Activated CD4-positive, alpha-beta memory T cell treated with anti-CD3 and anti-CD28 coated beads for 36 hours (primary cell): ENCODE measurements around the gene MICU2. TPM values are rescaled to one million over a fixed set of nuclear protein-coding genes. Genes with fewer than 3 reads are reported as not detected.
A peak's percentile ranks its signal among the peaks of the same experiment; 100 is the strongest.

ENCODE experiments used
- CTCF ChIA-PET: fragments of 350-600 bp; sonication (Branson Sonifier 250); formaldehyde crosslinking; loops from one replicate; lab custom pipeline; 2021; ENCODE audit warnings: antibody characterized with exemption, inconsistent platforms; lab: Charles Lee
- POLR2A ChIA-PET: fragments of 350-600 bp; sonication (Branson Sonifier 250); formaldehyde crosslinking; loops from one replicate; lab custom pipeline; 2021; ENCODE audit warnings: antibody characterized with exemption; lab: Charles Lee
- DNase-seq: peaks from one replicate; pipeline ENCODE4 v3.0.0-alpha.2; 2020
- H3K27ac Mint-ChIP-seq: one replicate; pipeline ENCODE4 v1.8.0; 2021; ENCODE audit warnings: mixed read lengths
- H3K27me3 Mint-ChIP-seq: one replicate; pipeline ENCODE4 v1.8.0; 2021; ENCODE audit warnings: mixed read lengths
- H3K36me3 Mint-ChIP-seq: one replicate; pipeline ENCODE4 v1.8.0; 2021; ENCODE audit warnings: mixed read lengths
- H3K4me1 Mint-ChIP-seq: one replicate; pipeline ENCODE4 v1.8.0; 2021; ENCODE audit warnings: low read depth, mixed read lengths
- H3K4me3 Mint-ChIP-seq: one replicate; pipeline ENCODE4 v1.8.0; 2021; ENCODE audit warnings: mild to moderate bottlenecking, mixed read lengths
- H3K9me3 Mint-ChIP-seq: one replicate; pipeline ENCODE4 v1.8.0; 2021; ENCODE audit warnings: mixed read lengths
- intact Hi-C: fragments of 100-400 bp; cut with micrococcal nuclease; formaldehyde crosslinking; loops from one replicate; pipeline ENCODE4 v1.15.1; 2023
- total RNA-seq, 2 experiments: library from RNA; stranded (reverse); gene quantifications; one replicate each; pipeline ENCODE4 v1.2.3, GENCODE V29; 2021

The MICU2 gene
- 10 to 100 TPM; 32.6 to 33.3 TPM for total RNA-seq

- peaks cover 26% of the 10 kb centered on the region for H3K4me1 Mint-ChIP-seq
Observed at GRCh38 chr13:21603531-21604448, at the start of gene MICU2. Gene MICU2, minus strand, starts transcription at chr13:21604170. Its CDS starts 22 bp downstream, at chr13:21604148.

GRCh38 chr13:21641629-21642028 is 37.7 kb upstream of the MICU2 start:
- H3K27me3 Mint-ChIP-seq = peaks cover 3% of the 10 kb centered on the region
- no peaks in the 10 kb centered on the region for H3K36me3 Mint-ChIP-seq
- no peak overlapping the region for H3K4me3 Mint-ChIP-seq
- ChIA-PET CTCF (interaction anchor here (0.5 to 1.0 kb wide), 4 partner anchors 27 to 1157 kb away, joined by 3 to 4 read pairs (median 3); no protein-coding TSS in a partner anchor), POLR2A (no interaction called here)
- no peak overlapping the region for H3K27ac Mint-ChIP-seq
- intact Hi-C loops = no loop called here
- peaks cover 2% of the 10 kb centered on the region for H3K4me1 Mint-ChIP-seq
- DNase-seq = no peak
- no peaks in the 10 kb centered on the region for H3K9me3 Mint-ChIP-seq

More at GRCh38 chr13:21603531-21604448, at the start of gene MICU2:
- Mint-ChIP-seq H3K9me3 (no peaks in the 10 kb centered on the region), H3K27me3 (peaks cover 5% of the 10 kb centered on the region), H3K4me3 (peak within 1 kb of the TSS; percentile 81), H3K27ac (peak within 1 kb of the TSS; percentile 89), H3K36me3 (peaks cover 4% of the 10 kb centered on the region)
- POLR2A ChIA-PET = interaction anchor here (0.8 to 2.5 kb wide), 6 partner anchors 9 to 428 kb away, joined by 3 to 12 read pairs (median 3); partner anchors contain the start of genes FGF9, MRPL57, SKA3 and ZDHHC20
- peak; percentile 97 for DNase-seq
- CTCF ChIA-PET = interaction anchor here (0.6 to 1.3 kb wide), 5 partner anchors 46 to 1416 kb away, joined by 3 to 5 read pairs (median 3); no protein-coding TSS in a partner anchor
- intact Hi-C loops = loop anchor here (1.0 to 10.0 kb wide), 7 partner anchors 23 to 1971 kb away; partner anchors contain the start of genes TNFRSF19 and ZMYM2

GRCh38 chr13:21639561-21639960 is 35.6 kb upstream of the MICU2 start:
- no peak overlapping the region for H3K4me3 Mint-ChIP-seq
- POLR2A ChIA-PET = no interaction called here
- H3K36me3 Mint-ChIP-seq = no peaks in the 10 kb centered on the region
- H3K27ac Mint-ChIP-seq = no peak overlapping the region
- H3K9me3 Mint-ChIP-seq = no peaks in the 10 kb centered on the region
- peaks cover 2% of the 10 kb centered on the region for H3K4me1 Mint-ChIP-seq
- CTCF ChIA-PET = interaction anchor here (0.7 to 2.4 kb wide), 7 partner anchors 12 to 639 kb away, joined by 3 to 9 read pairs (median 4); no protein-coding TSS in a partner anchor
- peaks cover 3% of the 10 kb centered on the region for H3K27me3 Mint-ChIP-seq
- no peak for DNase-seq
- intact Hi-C loops = loop anchor here (2.0 kb wide), 1 partner anchor 31 kb away; the partner anchor contains the start of gene FGF9

GRCh38 chr13:21638319-21639282 is 34.6 kb upstream of the MICU2 start:
- ChIA-PET CTCF (interaction anchor here (0.5 to 2.4 kb wide), 45 partner anchors 9 to 1381 kb away, joined by 3 to 23 read pairs (median 4); partner anchors contain the start of gene FGF9), POLR2A (no interaction called here)
- Mint-ChIP-seq H3K9me3 (no peaks in the 10 kb centered on the region), H3K27ac (no peak overlapping the region), H3K4me1 (peaks cover 2% of the 10 kb centered on the region), H3K27me3 (peaks cover 3% of the 10 kb centered on the region), H3K4me3 (no peak overlapping the region), H3K36me3 (no peaks in the 10 kb centered on the region)
- DNase-seq = peak; percentile 15
- intact Hi-C loops = loop anchor here (1.0 to 2.0 kb wide), 2 partner anchors 32 to 640 kb away; partner anchors contain the start of gene FGF9

- H3K4me1 Mint-ChIP-seq = peaks cover 2% of the 10 kb centered on the region
- peak; percentile 36 for DNase-seq
- H3K4me3 Mint-ChIP-seq = no peak overlapping the region
- ChIA-PET POLR2A (no interaction called here), CTCF (interaction anchor here (0.6 to 2.4 kb wide), 22 partner anchors 12 to 1383 kb away, joined by 3 to 23 read pairs (median 4); partner anchors contain the start of gene FGF9)
- no peaks in the 10 kb centered on the region for H3K9me3 Mint-ChIP-seq
- H3K27ac Mint-ChIP-seq = no peak overlapping the region
- intact Hi-C loops = no loop called here
- H3K27me3 Mint-ChIP-seq = peaks cover 3% of the 10 kb centered on the region
- H3K36me3 Mint-ChIP-seq = no peaks in the 10 kb centered on the region
Observed at GRCh38 chr13:21637296-21637695, 33.3 kb upstream of the MICU2 start.

- POLR2A ChIA-PET = no interaction called here
- no peak overlapping the region for H3K4me3 Mint-ChIP-seq
- no peaks in the 10 kb centered on the region for H3K36me3 Mint-ChIP-seq
- intact Hi-C loops = no loop called here
- H3K9me3 Mint-ChIP-seq = peaks cover 2% of the 10 kb centered on the region
- CTCF ChIA-PET = interaction anchor here (0.8 to 2.4 kb wide), 4 partner anchors 14 to 480 kb away, joined by 3 to 23 read pairs (median 6); partner anchors contain the start of gene FGF9
- peaks cover 2% of the 10 kb centered on the region for H3K4me1 Mint-ChIP-seq
- no peak for DNase-seq
- peaks cover 4% of the 10 kb centered on the region for H3K27me3 Mint-ChIP-seq
- H3K27ac Mint-ChIP-seq = no peak overlapping the region
Observed at GRCh38 chr13:21636656-21637055, 32.7 kb upstream of the MICU2 start.

GRCh38 chr13:21632196-21632595 is 28.2 kb upstream of the MICU2 start:
- Mint-ChIP-seq H3K4me3 (no peak overlapping the region), H3K9me3 (peaks cover 3% of the 10 kb centered on the region), H3K4me1 (no peaks in the 10 kb centered on the region), H3K27ac (no peak overlapping the region), H3K27me3 (peaks cover 2% of the 10 kb centered on the region), H3K36me3 (no peaks in the 10 kb centered on the region)
- intact Hi-C loops = no loop called here
- DNase-seq = no peak
- POLR2A ChIA-PET = no interaction called here
- CTCF ChIA-PET = no interaction called here

GRCh38 chr13:21625366-21625765 is 21.4 kb upstream of the MICU2 start:
- Mint-ChIP-seq H3K27ac (no peak overlapping the region), H3K9me3 (no peaks in the 10 kb centered on the region), H3K36me3 (no peaks in the 10 kb centered on the region), H3K4me3 (no peak overlapping the region), H3K27me3 (peaks cover 3% of the 10 kb centered on the region), H3K4me1 (no peaks in the 10 kb centered on the region)
- ChIA-PET POLR2A (no interaction called here), CTCF (interaction anchor here (0.7 to 0.9 kb wide), 5 partner anchors 11 to 1395 kb away, joined by 3 to 4 read pairs (median 3); no protein-coding TSS in a partner anchor)
- intact Hi-C loops = no loop called here
- no peak for DNase-seq

- Mint-ChIP-seq H3K36me3 (no peaks in the 10 kb centered on the region), H3K4me3 (no peak overlapping the region), H3K27ac (no peak overlapping the region), H3K27me3 (peaks cover 11% of the 10 kb centered on the region), H3K4me1 (no peaks in the 10 kb centered on the region), H3K9me3 (no peaks in the 10 kb centered on the region)
- intact Hi-C loops = no loop called here
- CTCF ChIA-PET = no interaction called here
- POLR2A ChIA-PET = no interaction called here
- no peak for DNase-seq
Observed at GRCh38 chr13:21620861-21621260, 16.9 kb upstream of the MICU2 start.

- H3K4me1 Mint-ChIP-seq = no peaks in the 10 kb centered on the region
- H3K27me3 Mint-ChIP-seq = peaks cover 11% of the 10 kb centered on the region
- ChIA-PET POLR2A (no interaction called here), CTCF (interaction anchor here (1.5 kb wide), 1 partner anchor 18 kb away, joined by 5 read pairs; no protein-coding TSS in a partner anchor)
- no peak for DNase-seq
- intact Hi-C loops = no loop called here
- no peaks in the 10 kb centered on the region for H3K9me3 Mint-ChIP-seq
- H3K4me3 Mint-ChIP-seq = no peak overlapping the region
- H3K27ac Mint-ChIP-seq = no peak overlapping the region
- no peaks in the 10 kb centered on the region for H3K36me3 Mint-ChIP-seq
Observed at GRCh38 chr13:21619633-21620220, 15.8 kb upstream of the MICU2 start.

- ChIA-PET POLR2A (no interaction called here), CTCF (interaction anchor here (1.9 kb wide), 1 partner anchor 21 kb away, joined by 8 read pairs; no protein-coding TSS in a partner anchor)
- Mint-ChIP-seq H3K4me1 (no peaks in the 10 kb centered on the region), H3K4me3 (no peak overlapping the region), H3K27ac (no peak overlapping the region), H3K27me3 (peaks cover 13% of the 10 kb centered on the region), H3K36me3 (no peaks in the 10 kb centered on the region), H3K9me3 (no peaks in the 10 kb centered on the region)
- intact Hi-C loops = no loop called here
- DNase-seq = no peak
Observed at GRCh38 chr13:21616880-21617279, 12.9 kb upstream of the MICU2 start.
